A673 (cell line): ENCODE measurements around the gene KRT14. TPM values are rescaled to one million over a fixed set of nuclear protein-coding genes. Genes with fewer than 3 reads are reported as not detected.

Experiments used
- BruUV-seq: library from RNA; stranded (reverse); fragments of 400-500 nt; replicated peaks from 2 replicates; lab custom pipeline; 2021; lab: Mats Ljungman, UMichigan
- CTCF ChIA-PET: fragments of 300-600 bp; sonication (Branson Sonifier 250); formaldehyde crosslinking; loops from one replicate; lab custom pipeline; 2022; ENCODE audit warnings: antibody characterized with exemption; lab: Charles Lee
- POLR2A ChIA-PET: fragments of 300-600 bp; sonication (Branson Sonifier 250); formaldehyde crosslinking; loops from one replicate; lab custom pipeline; 2022; ENCODE audit warnings: antibody characterized with exemption; ENCODE audit not compliant: low non-redundant PET; lab: Charles Lee
- DNase-seq: peaks from one replicate; pipeline ENCODE4 v3.0.0-alpha.2; 2015; ENCODE audit warnings: low spot score
- H3K27ac ChIP-seq: fragments of 200-600 bp; sonication (generic); 2 replicates; pipeline ENCODE4 v1.5.1; 2016; ENCODE audit warnings: mixed run types, low read depth, mild to moderate bottlenecking, mixed read lengths, antibody characterized with exemption, low read length; ENCODE audit not compliant: poor library complexity, severe bottlenecking
- H3K27me3 ChIP-seq: fragments of 200-600 bp; sonication (generic); replicated peaks from 2 replicates; pipeline ENCODE4 v1.6.1; 2017; ENCODE audit warnings: mixed run types, low read depth, mild to moderate bottlenecking, mixed read lengths, antibody characterized with exemption, low read length; ENCODE audit not compliant: insufficient read depth, poor library complexity
- H3K36me3 ChIP-seq: fragments of 200-600 bp; sonication (generic); 2 replicates; pipeline ENCODE4 v1.6.1; 2016; ENCODE audit warnings: mixed run types, mild to moderate bottlenecking, mixed read lengths, antibody characterized with exemption, low read length; ENCODE audit not compliant: insufficient read depth, poor library complexity, severe bottlenecking
- H3K4me1 ChIP-seq: fragments of 200-600 bp; sonication (generic); 2 replicates; pipeline ENCODE4 v1.6.1; 2017; ENCODE audit warnings: mixed run types, mild to moderate bottlenecking, mixed read lengths, antibody characterized with exemption, low read length; ENCODE audit not compliant: insufficient read depth, poor library complexity, severe bottlenecking
- H3K4me3 ChIP-seq: fragments of 200-600 bp; sonication (generic); 2 replicates; pipeline ENCODE4 v1.5.1; 2016; ENCODE audit warnings: low read depth, mixed run types, mild to moderate bottlenecking, mixed read lengths, low read length; ENCODE audit not compliant: poor library complexity, severe bottlenecking
- H3K9me3 ChIP-seq: fragments of 200-600 bp; sonication (generic); 2 replicates; pipeline ENCODE4 v1.6.1; 2016; ENCODE audit warnings: mixed run types, low read depth, mild to moderate bottlenecking, mixed read lengths, antibody characterized with exemption, low read length; ENCODE audit not compliant: poor library complexity, severe bottlenecking
- EZH2 ChIP-seq: fragments of 200-600 bp; sonication (generic); IDR thresholded peaks from 2 replicates; pipeline ENCODE4 v1.6.1; 2017; ENCODE audit warnings: borderline replicate concordance, low read depth, mild to moderate bottlenecking, mixed read lengths, antibody characterized with exemption, low read length; ENCODE audit not compliant: poor library complexity, severe bottlenecking
- intact Hi-C: fragments of 100-400 bp; cut with micrococcal nuclease; formaldehyde crosslinking; loops from one replicate; pipeline ENCODE4 v1.10.0; 2022; ENCODE audit not compliant: unreplicated experiment
- total RNA-seq: library from RNA; stranded (reverse); gene quantifications from 2 replicates; pipeline ENCODE4 v1.2.3, GENCODE V29; 2021
- TF ChIP-seq, protein P1 (sequence below): fragments of 300-800, 200-600 bp; sonication (generic); conservative IDR thresholded peaks from 2 replicates; pipeline ENCODE4 v1.5.1; 2017; ENCODE audit warnings: low read depth, mild to moderate bottlenecking, antibody characterized with exemption, low read length, moderate library complexity, mixed read lengths

KRT14 gene
- total RNA-seq, 1 experiment from 2014 or later = not detected

DNA sequence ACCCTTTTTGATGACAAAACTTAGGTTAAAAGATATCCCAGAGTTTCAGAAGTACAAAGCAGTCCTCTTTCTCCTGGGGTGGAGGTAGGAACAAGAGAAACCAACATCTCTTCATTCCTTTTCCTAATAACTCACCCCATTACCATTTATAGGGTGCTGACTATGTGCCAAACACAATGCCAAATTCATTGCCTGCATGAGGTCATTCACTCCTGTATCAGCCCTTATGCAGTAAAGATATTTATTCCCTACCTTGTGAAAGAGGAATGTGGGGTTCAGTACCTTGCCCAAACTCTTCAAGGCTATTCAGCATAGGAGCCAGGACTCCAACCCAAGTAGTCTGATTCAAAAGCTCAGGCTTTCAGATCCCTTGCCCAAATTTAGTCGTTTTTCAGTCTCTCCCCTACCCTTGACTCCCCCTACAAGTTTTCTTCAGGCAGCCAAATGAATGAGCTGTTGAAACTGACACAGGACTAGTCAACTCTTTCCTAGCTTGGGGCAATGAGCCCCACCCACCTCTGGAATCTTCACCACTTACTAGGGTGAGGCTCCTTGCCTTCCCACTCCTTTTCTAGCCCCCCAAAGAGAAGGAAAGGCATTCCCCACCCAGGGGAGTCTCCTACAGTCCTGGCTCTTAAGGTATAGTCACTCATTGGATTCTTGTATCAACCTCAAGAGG, 5.9 kb downstream of the KRT14 start:
- no TSS peak for BruUV-seq
- TF ChIP-seq, protein P1, sequence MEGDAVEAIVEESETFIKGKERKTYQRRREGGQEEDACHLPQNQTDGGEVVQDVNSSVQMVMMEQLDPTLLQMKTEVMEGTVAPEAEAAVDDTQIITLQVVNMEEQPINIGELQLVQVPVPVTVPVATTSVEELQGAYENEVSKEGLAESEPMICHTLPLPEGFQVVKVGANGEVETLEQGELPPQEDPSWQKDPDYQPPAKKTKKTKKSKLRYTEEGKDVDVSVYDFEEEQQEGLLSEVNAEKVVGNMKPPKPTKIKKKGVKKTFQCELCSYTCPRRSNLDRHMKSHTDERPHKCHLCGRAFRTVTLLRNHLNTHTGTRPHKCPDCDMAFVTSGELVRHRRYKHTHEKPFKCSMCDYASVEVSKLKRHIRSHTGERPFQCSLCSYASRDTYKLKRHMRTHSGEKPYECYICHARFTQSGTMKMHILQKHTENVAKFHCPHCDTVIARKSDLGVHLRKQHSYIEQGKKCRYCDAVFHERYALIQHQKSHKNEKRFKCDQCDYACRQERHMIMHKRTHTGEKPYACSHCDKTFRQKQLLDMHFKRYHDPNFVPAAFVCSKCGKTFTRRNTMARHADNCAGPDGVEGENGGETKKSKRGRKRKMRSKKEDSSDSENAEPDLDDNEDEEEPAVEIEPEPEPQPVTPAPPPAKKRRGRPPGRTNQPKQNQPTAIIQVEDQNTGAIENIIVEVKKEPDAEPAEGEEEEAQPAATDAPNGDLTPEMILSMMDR = no peak
- TF ChIP-seq EZH2 = no peak
- intact Hi-C loops = no loop called here
- Histone ChIP-seq H3K4me3 (no peak overlapping the region), H3K9me3 (no peaks in the 10 kb centered on the region), H3K27ac (no peak overlapping the region), H3K27me3 (no peaks in the 10 kb centered on the region), H3K36me3 (no peaks in the 10 kb centered on the region), H3K4me1 (no peaks in the 10 kb centered on the region)
- ChIA-PET POLR2A (no interaction called here), CTCF (no interaction called here)
- DNase-seq = no peak

DNA sequence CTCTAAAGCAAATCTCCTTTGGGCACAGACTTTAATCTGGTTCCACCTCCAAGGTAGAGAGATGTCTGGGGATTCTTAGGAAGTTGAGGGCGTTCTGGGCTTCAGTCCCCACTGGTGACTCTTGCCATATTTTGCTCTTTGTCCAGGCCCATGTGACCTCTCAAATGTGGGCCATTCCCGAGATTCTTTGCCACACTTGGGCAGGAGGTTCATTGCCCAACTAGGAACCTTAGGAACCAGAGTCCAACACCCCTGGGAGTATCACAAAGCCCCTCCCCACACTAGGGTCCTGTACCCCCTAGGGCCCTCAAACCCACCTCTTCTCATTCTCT, 6.5 kb downstream of the KRT14 start:
- no peak for DNase-seq
- TF ChIP-seq, protein P1 = no peak
- no peak for TF ChIP-seq EZH2
- Histone ChIP-seq H3K27me3 (no peaks in the 10 kb centered on the region), H3K4me3 (no peak overlapping the region), H3K4me1 (no peaks in the 10 kb centered on the region), H3K27ac (no peak overlapping the region), H3K36me3 (no peaks in the 10 kb centered on the region), H3K9me3 (no peaks in the 10 kb centered on the region)
- no TSS peak for BruUV-seq
- ChIA-PET CTCF (interaction anchor here (0.5 to 1.1 kb wide), 8 partner anchors 28 to 457 kb away, joined by 3 to 10 read pairs (median 4); no protein-coding TSS in a partner anchor), POLR2A (no interaction called here)
- intact Hi-C loops = no loop called here

- CTCF ChIA-PET = interaction anchor here (0.5 to 1.6 kb wide), 10 partner anchors 27 to 1164 kb away, joined by 3 to 10 read pairs (median 4); no protein-coding TSS in a partner anchor
- no TSS peak for BruUV-seq
These were observed 7.0 kb downstream of the KRT14 start for GRCh38 chr17:41579484-41580243.

More at GRCh38 chr17:41579484-41580243, 7.0 kb downstream of the KRT14 start:
- DNase-seq = peak; percentile 84
- Histone ChIP-seq H3K4me3 (no peak overlapping the region), H3K4me1 (no peaks in the 10 kb centered on the region), H3K9me3 (no peaks in the 10 kb centered on the region), H3K27me3 (no peaks in the 10 kb centered on the region), H3K36me3 (no peaks in the 10 kb centered on the region), H3K27ac (no peak overlapping the region)
- TF ChIP-seq EZH2 = no peak
- TF ChIP-seq, protein P1 = peak; percentile 73
- POLR2A ChIA-PET = interaction anchor here (0.5 kb wide), 1 partner anchor 9 kb away, joined by 7 read pairs; no protein-coding TSS in a partner anchor
- intact Hi-C loops = no loop called here
